Endodermal cell (in vitro differentiated cells): ENCODE results near the gene CDS2. TPM values are rescaled to one million over a fixed set of nuclear protein-coding genes. Genes with fewer than 3 reads are reported as not detected.

Experiments used
- DNase-seq: peaks from one replicate; pipeline ENCODE4 v3.0.0-alpha.2; 2017
- H3K27ac ChIP-seq: 2 replicates; pipeline ENCODE4 v1.5.1; 2013; ENCODE audit warnings: mild to moderate bottlenecking, low read depth, low read length, moderate library complexity
- H3K27me3 ChIP-seq: 2 replicates; pipeline ENCODE4 v1.6.1; 2013; ENCODE audit warnings: mild to moderate bottlenecking, low read length, moderate library complexity; ENCODE audit not compliant: insufficient read depth, control insufficient read depth, poor library complexity, severe bottlenecking
- H3K36me3 ChIP-seq: 2 replicates; pipeline ENCODE4 v1.7.0; 2013; ENCODE audit warnings: mild to moderate bottlenecking, low read length, moderate library complexity; ENCODE audit not compliant: control insufficient read depth, insufficient read depth
- H3K4me1 ChIP-seq: one replicate; pipeline ENCODE4 v1.7.0; 2013; ENCODE audit warnings: low read length; ENCODE audit not compliant: control insufficient read depth, insufficient read depth
- H3K4me3 ChIP-seq: 2 replicates; pipeline ENCODE4 v1.5.1; 2013; ENCODE audit warnings: mild to moderate bottlenecking, low read length, moderate library complexity
- H3K9ac ChIP-seq: 2 replicates; pipeline ENCODE4 v1.6.1; 2013; ENCODE audit warnings: mild to moderate bottlenecking, low read length, moderate library complexity; ENCODE audit not compliant: poor library complexity, severe bottlenecking; ENCODE audit errors: extremely low read depth
- H3K9me3 ChIP-seq: 2 replicates; pipeline ENCODE4 v1.6.1; 2013; ENCODE audit warnings: mild to moderate bottlenecking, low read length, moderate library complexity; ENCODE audit not compliant: control insufficient read depth
- H3K27ac Mint-ChIP-seq: 2 replicates; pipeline ENCODE4 v1.8.0; 2020; ENCODE audit warnings: mixed read lengths
- H3K27me3 Mint-ChIP-seq: 2 replicates; pipeline ENCODE4 v1.8.0; 2021; ENCODE audit warnings: mild to moderate bottlenecking, mixed read lengths; ENCODE audit not compliant: insufficient read depth
- H3K36me3 Mint-ChIP-seq: 2 replicates; pipeline ENCODE4 v1.8.0; 2020; ENCODE audit warnings: low read depth, mixed read lengths
- H3K4me1 Mint-ChIP-seq: 2 replicates; pipeline ENCODE4 v1.8.0; 2020; ENCODE audit warnings: mixed read lengths
- H3K4me3 Mint-ChIP-seq: 2 replicates; pipeline ENCODE4 v1.8.0; 2020; ENCODE audit warnings: mild to moderate bottlenecking, moderate library complexity, mixed read lengths
- H3K9me3 Mint-ChIP-seq: 2 replicates; pipeline ENCODE4 v1.8.0; 2020; ENCODE audit warnings: mild to moderate bottlenecking, mixed read lengths
- WGBS, 2 experiments: methylation state at CpG; one replicate each; pipeline versions ENCODE4 v1.1.5 to v1.1.7; 2013; ENCODE audit warnings: missing lambda C conversion rate in 2 of 2, mixed read lengths in 1 of 2; ENCODE audit not compliant: insufficient coverage in 1 of 2, insufficient read length in 1 of 2; 5-methylcytosine and 5-hydroxymethylcytosine counted together
- total RNA-seq, 2 donors: library from RNA; stranded (reverse); fragmentation: NEBNext Ultra II Directional in 1 of 2; extraction: Animal tissue kit (Norgen Biotek cat#: 25700) in 1 of 2; gene quantifications; 2 replicates in 1 of 2; 3 replicates in 1 of 2; pipeline ENCODE4 v1.2.1, GENCODE V29; 2021
- TF ChIP-seq, protein P1 (sequence below): fragments of 200-600 bp; sonication (generic); conservative IDR thresholded peaks from 2 replicates; pipeline ENCODE4 v1.5.0; 2021; ENCODE audit warnings: antibody characterized with exemption, mild to moderate bottlenecking

CDS2 gene
- total RNA-seq, 2 donors from 2014 or later = 66.8 to 77.1 TPM

DNA sequence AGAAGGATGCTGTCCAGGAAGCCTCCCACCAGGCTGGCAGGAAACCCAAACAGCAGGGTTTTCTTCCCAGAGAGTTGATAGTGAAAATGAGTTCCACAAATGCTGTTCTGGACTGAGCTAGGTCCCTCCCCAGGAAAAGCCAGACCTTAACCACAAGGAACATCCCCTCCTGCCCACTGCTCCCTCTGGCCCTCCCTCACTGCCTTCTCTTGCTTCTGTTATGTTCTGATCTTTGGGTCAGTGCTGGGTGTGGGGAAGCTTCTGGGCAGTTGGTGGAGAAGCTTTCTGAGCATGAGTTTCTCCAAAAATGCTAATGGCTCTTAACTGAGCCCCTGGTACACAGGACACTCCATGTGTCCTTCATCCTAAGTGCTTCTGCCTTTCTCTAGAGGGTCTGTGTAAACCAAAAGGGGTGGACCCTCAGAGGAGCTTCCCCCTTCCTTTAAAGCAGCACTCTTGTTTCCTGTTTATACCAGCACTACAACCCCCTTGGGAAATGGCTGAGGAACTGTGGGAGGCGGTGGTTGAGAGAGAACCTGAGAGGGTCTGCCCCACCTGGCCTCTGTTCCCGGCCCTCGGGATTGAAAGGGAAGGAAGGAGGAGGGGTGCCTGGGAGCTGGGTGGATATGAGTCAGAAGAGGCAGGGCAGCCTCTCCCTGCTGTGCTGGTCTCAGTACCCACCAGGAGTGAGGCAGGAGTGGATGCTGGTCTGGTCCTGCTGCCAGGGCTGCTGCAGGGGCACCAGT lies 42.0 kb downstream of the CDS2 start:
- no peak overlapping the region for H3K27ac ChIP-seq

DNA sequence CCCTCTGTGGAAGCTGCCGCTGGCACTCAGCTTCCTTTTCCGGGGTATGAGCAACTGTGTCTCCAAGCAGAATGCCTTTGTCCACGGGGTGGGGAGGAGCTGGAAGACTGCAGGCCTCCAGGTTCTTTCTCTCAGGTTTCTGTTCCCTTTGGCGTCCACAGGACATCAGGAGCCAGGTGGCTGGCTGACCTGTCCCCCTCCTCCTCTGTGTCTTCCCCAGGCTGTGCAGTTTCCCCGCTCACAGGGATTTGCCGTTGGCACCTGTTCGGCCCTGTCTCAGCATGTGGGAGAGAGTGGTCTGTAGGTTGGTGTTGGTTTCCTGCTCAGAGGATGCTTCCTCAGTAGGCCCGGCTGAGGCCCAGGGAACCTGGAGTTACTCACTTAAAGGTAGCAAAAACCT lies 43.5 kb downstream of the CDS2 start:
- Mint-ChIP-seq H3K27ac (peak overlapping the region; percentile 18), H3K4me1 (peaks cover 52% of the 10 kb centered on the region), H3K36me3 (peaks cover 21% of the 10 kb centered on the region), H3K9me3 (no peaks in the 10 kb centered on the region), H3K27me3 (no peaks in the 10 kb centered on the region), H3K4me3 (no peak overlapping the region)
- Histone ChIP-seq H3K4me1 (peaks cover 22% of the 10 kb centered on the region), H3K9me3 (no peaks in the 10 kb centered on the region), H3K4me3 (no peak overlapping the region), H3K27me3 (no peaks in the 10 kb centered on the region), H3K9ac (no peak overlapping the region), H3K36me3 (peaks cover 26% of the 10 kb centered on the region), H3K27ac (no peak overlapping the region)
- WGBS, 2 experiments = 80 to 96% methylated on average over 5 to 8 of the region's 8 CpGs
- TF ChIP-seq, protein P1, sequence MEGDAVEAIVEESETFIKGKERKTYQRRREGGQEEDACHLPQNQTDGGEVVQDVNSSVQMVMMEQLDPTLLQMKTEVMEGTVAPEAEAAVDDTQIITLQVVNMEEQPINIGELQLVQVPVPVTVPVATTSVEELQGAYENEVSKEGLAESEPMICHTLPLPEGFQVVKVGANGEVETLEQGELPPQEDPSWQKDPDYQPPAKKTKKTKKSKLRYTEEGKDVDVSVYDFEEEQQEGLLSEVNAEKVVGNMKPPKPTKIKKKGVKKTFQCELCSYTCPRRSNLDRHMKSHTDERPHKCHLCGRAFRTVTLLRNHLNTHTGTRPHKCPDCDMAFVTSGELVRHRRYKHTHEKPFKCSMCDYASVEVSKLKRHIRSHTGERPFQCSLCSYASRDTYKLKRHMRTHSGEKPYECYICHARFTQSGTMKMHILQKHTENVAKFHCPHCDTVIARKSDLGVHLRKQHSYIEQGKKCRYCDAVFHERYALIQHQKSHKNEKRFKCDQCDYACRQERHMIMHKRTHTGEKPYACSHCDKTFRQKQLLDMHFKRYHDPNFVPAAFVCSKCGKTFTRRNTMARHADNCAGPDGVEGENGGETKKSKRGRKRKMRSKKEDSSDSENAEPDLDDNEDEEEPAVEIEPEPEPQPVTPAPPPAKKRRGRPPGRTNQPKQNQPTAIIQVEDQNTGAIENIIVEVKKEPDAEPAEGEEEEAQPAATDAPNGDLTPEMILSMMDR = no peak
- no peak for DNase-seq

More for the DNA sequence above, 42.0 kb downstream of the CDS2 start:
- Mint-ChIP-seq H3K27ac (peak overlapping the region; percentile 85), H3K4me1 (peaks cover 52% of the 10 kb centered on the region), H3K4me3 (no peak overlapping the region), H3K27me3 (no peaks in the 10 kb centered on the region), H3K9me3 (no peaks in the 10 kb centered on the region), H3K36me3 (peaks cover 11% of the 10 kb centered on the region)
- DNase-seq = peak; percentile 86
- no peak overlapping the region for H3K4me3 ChIP-seq
- no peaks in the 10 kb centered on the region for H3K9me3 ChIP-seq
- TF ChIP-seq, protein P1 = no peak
- H3K9ac ChIP-seq = no peak overlapping the region
- H3K4me1 ChIP-seq = peaks cover 22% of the 10 kb centered on the region
- H3K27me3 ChIP-seq = no peaks in the 10 kb centered on the region
- H3K36me3 ChIP-seq = peaks cover 13% of the 10 kb centered on the region
- 51% methylated on average over 3 of the region's 3 CpGs; no CpG with 5 or more reads in 1 of the 2 experiments for WGBS, 2 experiments

DNA sequence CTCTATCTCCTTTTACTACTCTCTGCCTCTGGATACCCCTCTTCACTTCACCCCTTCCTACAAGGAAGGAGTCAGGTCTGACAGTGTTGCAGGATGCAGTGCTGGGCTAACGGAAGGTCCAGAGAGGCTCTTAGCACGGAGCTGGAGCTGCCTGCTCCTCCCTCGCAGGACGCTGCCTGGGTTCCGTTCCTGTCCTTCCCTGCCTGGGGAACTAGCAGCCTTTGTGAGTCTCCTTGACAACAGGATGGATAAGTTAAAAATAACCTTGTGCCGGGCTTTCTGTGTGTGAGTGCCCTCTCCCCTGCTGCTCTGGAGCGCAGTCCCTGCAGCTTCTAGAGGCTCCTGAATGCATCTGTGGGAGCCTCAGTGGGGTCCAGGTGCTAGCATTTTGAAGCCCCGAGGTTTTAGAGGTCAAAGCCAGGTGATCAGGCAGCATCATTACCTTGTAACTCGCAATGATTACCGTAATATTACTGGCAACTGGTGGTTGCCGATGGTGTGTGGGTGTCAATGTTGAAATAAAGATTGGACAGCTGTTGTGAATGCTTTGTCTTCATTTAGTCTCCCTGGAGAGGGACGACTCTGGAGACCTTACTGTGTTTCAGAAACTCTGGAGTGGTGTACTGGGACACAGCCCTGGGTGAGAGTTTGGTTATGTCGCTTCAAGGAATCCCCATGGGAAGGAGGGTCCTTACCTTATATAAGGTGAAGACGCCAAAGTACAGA lies 44.4 kb downstream of the CDS2 start:
- Mint-ChIP-seq H3K9me3 (no peaks in the 10 kb centered on the region), H3K27me3 (no peaks in the 10 kb centered on the region), H3K4me1 (peaks cover 44% of the 10 kb centered on the region), H3K27ac (peak overlapping the region; percentile 74), H3K4me3 (no peak overlapping the region), H3K36me3 (peaks cover 26% of the 10 kb centered on the region)
- 70 to 82% methylated on average over 12 to 14 of the region's 14 CpGs for WGBS, 2 experiments
- TF ChIP-seq, protein P1 = no peak
- Histone ChIP-seq H3K4me1 (peaks cover 20% of the 10 kb centered on the region), H3K27me3 (no peaks in the 10 kb centered on the region), H3K36me3 (peaks cover 33% of the 10 kb centered on the region), H3K27ac (no peak overlapping the region), H3K4me3 (no peak overlapping the region), H3K9me3 (no peaks in the 10 kb centered on the region), H3K9ac (no peak overlapping the region)
- DNase-seq = no peak
